ENCODE measurements around the gene GMPPA. TPM values are rescaled to one million over a fixed set of nuclear protein-coding genes. Genes with fewer than 3 reads are reported as not detected.

The GMPPA gene
- total and polyA plus RNA-seq, 5 donors, result 21.6 to 27.5 (median 25.1) TPM

GRCh38 chr2:219533930-219534661 is 35.4 kb downstream of the GMPPA start:
- WGBS, result 90% methylated on average over 6 of the region's 6 CpGs
- intact Hi-C loops (cut with DNase I), result no loop called here
- no peaks in the 10 kb centered on the region for H3K27me3 ChIP-seq (ENCODE audit: control insufficient read depth, insufficient read depth)

GRCh38 chr2:219536425-219536824 is 37.7 kb downstream of the GMPPA start:
- H3K4me3 ChIP-seq (ENCODE audit: low read length), result no peak overlapping the region
- no peaks in the 10 kb centered on the region for H3K4me1 ChIP-seq (ENCODE audit: control insufficient read depth, insufficient read depth, low read length)
- intact Hi-C loops (cut with DNase I), result loop anchor here in 1 of 4 donors (5.0 kb wide), 1 partner anchor 44 kb away; no protein-coding TSS in a partner anchor
- H3K27ac ChIP-seq (ENCODE audit: low read length), result no peak overlapping the region
- H3K9me3 ChIP-seq (ENCODE audit: control insufficient read depth, low read length), result no peaks in the 10 kb centered on the region
- DNase-seq, result no peak
- ATAC-seq, result no peak
- no peaks in the 10 kb centered on the region for H3K27me3 ChIP-seq (ENCODE audit: control insufficient read depth, insufficient read depth)
- WGBS, result 79% methylated on average over 16 of the region's 16 CpGs

More at GRCh38 chr2:219533930-219534661, 35.4 kb downstream of the GMPPA start:
- ATAC-seq (no peak), DNase-seq (no peak)
- Histone ChIP-seq H3K27ac (ENCODE audit: low read length) (no peak overlapping the region), H3K4me1 (ENCODE audit: control insufficient read depth, insufficient read depth, low read length) (no peaks in the 10 kb centered on the region), H3K4me3 (ENCODE audit: low read length) (no peak overlapping the region), H3K9me3 (ENCODE audit: control insufficient read depth, low read length) (no peaks in the 10 kb centered on the region)

GRCh38 chr2:219536967-219537366 is 38.3 kb downstream of the GMPPA start:
- no peaks in the 10 kb centered on the region for H3K9me3 ChIP-seq (ENCODE audit: control insufficient read depth, low read length)
- WGBS, result 47% methylated on average over 9 of the region's 9 CpGs
- H3K4me3 ChIP-seq (ENCODE audit: low read length), result no peak overlapping the region
- DNase-seq (no peak), ATAC-seq (no peak)
- no peaks in the 10 kb centered on the region for H3K4me1 ChIP-seq (ENCODE audit: control insufficient read depth, insufficient read depth, low read length)
- no peak overlapping the region for H3K27ac ChIP-seq (ENCODE audit: low read length)
- intact Hi-C loops (cut with DNase I), result loop anchor here in 1 of 4 donors (5.0 kb wide), 1 partner anchor 45 kb away; no protein-coding TSS in a partner anchor
- H3K27me3 ChIP-seq (ENCODE audit: control insufficient read depth, insufficient read depth), result no peaks in the 10 kb centered on the region

GRCh38 chr2:219537657-219538488 is 39.2 kb downstream of the GMPPA start:
- Histone ChIP-seq H3K4me1 (ENCODE audit: control insufficient read depth, insufficient read depth, low read length) (no peaks in the 10 kb centered on the region), H3K27ac (ENCODE audit: low read length) (no peak overlapping the region), H3K4me3 (ENCODE audit: low read length) (no peak overlapping the region), H3K9me3 (ENCODE audit: control insufficient read depth, low read length) (no peaks in the 10 kb centered on the region), H3K27me3 (ENCODE audit: control insufficient read depth, insufficient read depth) (no peaks in the 10 kb centered on the region)
- 42% methylated on average over 13 of the region's 15 CpGs for WGBS
- ATAC-seq (no peak), DNase-seq (no peak)
- intact Hi-C loops (cut with DNase I), result loop anchor here in 1 of 4 donors (5.0 kb wide), 1 partner anchor 46 kb away; no protein-coding TSS in a partner anchor

- 40% methylated on average over 6 of the region's 6 CpGs for WGBS
Measured at GRCh38 chr2:219538504-219538951, 39.8 kb downstream of the GMPPA start.

GRCh38 chr2:219538956-219539788 is 40.5 kb downstream of the GMPPA start:
- no peaks in the 10 kb centered on the region for H3K27me3 ChIP-seq (ENCODE audit: control insufficient read depth, insufficient read depth)
- no peak overlapping the region for H3K27ac ChIP-seq (ENCODE audit: low read length)
- intact Hi-C loops (cut with DNase I), result loop anchor here in 1 of 4 donors (5.0 kb wide), 1 partner anchor 47 kb away; no protein-coding TSS in a partner anchor
- 89% methylated on average over 32 of the region's 32 CpGs for WGBS
- H3K4me3 ChIP-seq (ENCODE audit: low read length), result no peak overlapping the region
- no peaks in the 10 kb centered on the region for H3K4me1 ChIP-seq (ENCODE audit: control insufficient read depth, insufficient read depth, low read length)
- H3K9me3 ChIP-seq (ENCODE audit: control insufficient read depth, low read length), result no peaks in the 10 kb centered on the region
- ATAC-seq (no peak), DNase-seq (peak in 1 of 3 donors; percentile 50)

More at GRCh38 chr2:219538504-219538951, 39.8 kb downstream of the GMPPA start:
- H3K4me3 ChIP-seq (ENCODE audit: low read length), result no peak overlapping the region
- no peak overlapping the region for H3K27ac ChIP-seq (ENCODE audit: low read length)
- intact Hi-C loops (cut with DNase I), result loop anchor here in 1 of 4 donors (5.0 kb wide), 1 partner anchor 46 kb away; no protein-coding TSS in a partner anchor
- H3K4me1 ChIP-seq (ENCODE audit: control insufficient read depth, insufficient read depth, low read length), result no peaks in the 10 kb centered on the region
- ATAC-seq, result no peak
- DNase-seq, result no peak
- H3K9me3 ChIP-seq (ENCODE audit: control insufficient read depth, low read length), result no peaks in the 10 kb centered on the region
- no peaks in the 10 kb centered on the region for H3K27me3 ChIP-seq (ENCODE audit: control insufficient read depth, insufficient read depth)

GRCh38 chr2:219539926-219540678 is 41.4 kb downstream of the GMPPA start:
- H3K27ac ChIP-seq (ENCODE audit: low read length), result no peak overlapping the region
- H3K9me3 ChIP-seq (ENCODE audit: control insufficient read depth, low read length), result no peaks in the 10 kb centered on the region
- intact Hi-C loops (cut with DNase I), result loop anchor here (5.0 to 10.0 kb wide), 4 partner anchors 48 to 155 kb away; no protein-coding TSS in a partner anchor
- no peak overlapping the region for H3K4me3 ChIP-seq (ENCODE audit: low read length)
- DNase-seq, result peak in 1 of 3 donors; percentile 60
- ATAC-seq, result no peak
- H3K27me3 ChIP-seq (ENCODE audit: control insufficient read depth, insufficient read depth), result no peaks in the 10 kb centered on the region
- H3K4me1 ChIP-seq (ENCODE audit: control insufficient read depth, insufficient read depth, low read length), result no peaks in the 10 kb centered on the region
- WGBS, result 93% methylated on average over 46 of the region's 46 CpGs

- Histone ChIP-seq H3K4me3 (ENCODE audit: low read length) (no peak overlapping the region), H3K27ac (ENCODE audit: low read length) (no peak overlapping the region), H3K4me1 (ENCODE audit: control insufficient read depth, insufficient read depth, low read length) (no peaks in the 10 kb centered on the region), H3K9me3 (ENCODE audit: control insufficient read depth, low read length) (no peaks in the 10 kb centered on the region), H3K27me3 (ENCODE audit: control insufficient read depth, insufficient read depth) (no peaks in the 10 kb centered on the region)
- 89% methylated on average over 12 of the region's 12 CpGs for WGBS
- intact Hi-C loops (cut with DNase I), result loop anchor here in 3 of 4 donors (5.0 to 10.0 kb wide), 3 partner anchors 101 to 154 kb away; no protein-coding TSS in a partner anchor
- DNase-seq, result peak in 1 of 3 donors; percentile 49
- ATAC-seq, result no peak
Measured at GRCh38 chr2:219540784-219541504, 42.3 kb downstream of the GMPPA start.

GRCh38 chr2:219541611-219542180 is 43.0 kb downstream of the GMPPA start:
- Histone ChIP-seq H3K9me3 (ENCODE audit: control insufficient read depth, low read length) (no peaks in the 10 kb centered on the region), H3K27me3 (ENCODE audit: control insufficient read depth, insufficient read depth) (no peaks in the 10 kb centered on the region), H3K4me1 (ENCODE audit: control insufficient read depth, insufficient read depth, low read length) (no peaks in the 10 kb centered on the region), H3K4me3 (ENCODE audit: low read length) (no peak overlapping the region), H3K27ac (ENCODE audit: low read length) (no peak overlapping the region)
- DNase-seq (peak; percentile 73 to 91 (median 91)), ATAC-seq (peak in 1 of 2 donors; percentile 4)
- WGBS, result 13% methylated on average over 48 of the region's 48 CpGs
- intact Hi-C loops (cut with DNase I), result loop anchor here in 3 of 4 donors (5.0 to 10.0 kb wide), 3 partner anchors 101 to 153 kb away; no protein-coding TSS in a partner anchor

Data from right cardiac atrium (tissue), 5 donors.